Muscle of back (tissue), 11 donors: ENCODE measurements around the gene PLEKHS1. TPM values are rescaled to one million over a fixed set of nuclear protein-coding genes. Genes with fewer than 3 reads are reported as not detected.
"Not testable (repeated sequence)": the region's sequence is repeated elsewhere in the genome, so short reads cannot be mapped to it uniquely, and the experiment has no call there.

Source experiments
- DNase-seq, 3 donors: peaks; one replicate each; pipeline versions ENCODE4 v3.0.0 to v3.0.0-alpha.2; 2013
- polyA plus RNA-seq, 10 donors: library from polyadenylated mRNA; unstranded; fragments of 120-200 nt; gene quantifications; one replicate each; pipeline ENCODE4 v1.2.1, GENCODE V29; 2013; ENCODE audit not compliant: insufficient read length in 10 of 10

Gene PLEKHS1
- polyA plus RNA-seq, 10 donors: 0.07 to 0.18 (median 0.12) TPM; not detected in 5

DNA sequence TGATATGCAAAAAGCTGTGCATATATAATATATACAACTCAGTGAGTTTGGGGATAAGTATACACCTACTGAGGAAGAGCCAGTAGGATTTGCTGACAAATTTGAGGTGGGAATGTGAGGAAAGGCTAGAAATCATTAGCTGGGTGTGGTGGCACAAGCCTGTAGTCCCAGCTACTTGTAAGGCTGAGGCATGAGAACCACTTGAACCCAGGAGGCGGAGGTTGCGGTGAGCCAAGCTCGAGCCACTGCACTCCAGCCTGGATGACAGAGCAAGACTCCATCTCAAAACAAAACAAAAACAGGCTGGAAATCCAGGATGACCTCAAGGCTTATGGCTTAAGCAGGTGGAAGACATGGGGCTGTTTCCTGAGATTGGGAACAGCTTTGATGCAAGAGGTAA lies 10.6 kb upstream of the PLEKHS1 start:
- no peak for DNase-seq

DNA sequence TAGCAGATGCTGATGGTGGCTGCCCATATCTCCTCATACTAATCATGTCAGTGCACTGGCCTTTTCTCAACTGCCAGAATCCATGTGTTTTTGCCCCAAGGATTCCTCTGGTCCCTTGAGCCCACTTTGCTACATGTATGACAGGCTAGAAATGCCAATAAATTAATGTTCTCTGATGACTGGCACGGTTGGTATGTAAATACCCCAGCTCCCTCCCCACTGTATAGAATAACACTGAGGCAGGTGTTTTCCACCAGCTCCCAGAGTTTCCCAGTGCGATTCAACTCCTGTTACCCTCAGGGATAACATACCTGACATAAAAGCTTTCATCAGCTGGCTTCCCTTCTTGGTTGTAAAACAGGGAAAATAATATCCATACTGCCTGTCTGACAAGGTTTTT lies 9.0 kb upstream of the PLEKHS1 start:
- DNase-seq: no peak

DNA sequence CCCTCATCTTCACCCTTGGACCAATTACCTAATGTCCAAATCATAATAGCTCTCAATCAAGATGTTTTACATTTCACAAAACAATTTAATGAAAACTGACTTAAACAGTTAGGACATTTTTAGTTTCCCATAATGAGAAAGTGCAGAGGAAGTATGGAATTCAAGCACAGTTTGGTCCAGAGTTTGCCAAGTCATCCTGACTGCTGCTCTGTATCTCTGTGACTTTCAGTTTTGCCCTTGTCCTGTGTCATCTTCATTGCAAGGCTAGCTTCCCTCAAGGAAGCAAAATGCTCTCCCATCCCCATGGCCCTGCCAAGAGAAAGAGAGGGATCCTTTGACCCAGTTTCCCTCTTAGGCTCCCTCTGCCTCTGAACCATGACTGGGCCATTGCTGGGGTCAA lies 7.9 kb upstream of the PLEKHS1 start:
- DNase-seq: no peak

DNA sequence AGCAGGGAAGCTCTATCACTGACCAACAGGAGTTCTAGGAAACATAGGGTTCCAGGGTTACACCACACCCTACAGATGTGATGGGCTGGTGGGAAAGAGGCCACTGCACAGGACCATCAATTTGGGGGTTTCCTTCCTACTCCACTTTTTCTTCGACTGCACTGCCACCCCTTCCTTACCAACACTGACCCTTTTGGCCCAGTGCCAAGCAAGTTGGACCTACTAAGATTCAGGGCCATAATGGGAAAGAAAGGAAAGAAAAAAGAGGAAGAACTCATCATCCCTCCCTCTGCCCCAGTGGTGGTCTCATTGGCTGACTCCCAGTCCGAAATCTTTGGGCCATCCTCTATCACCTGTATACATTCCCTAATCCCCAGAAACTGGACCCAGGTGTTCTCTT lies 6.1 kb upstream of the PLEKHS1 start:
- no peak for DNase-seq

DNA sequence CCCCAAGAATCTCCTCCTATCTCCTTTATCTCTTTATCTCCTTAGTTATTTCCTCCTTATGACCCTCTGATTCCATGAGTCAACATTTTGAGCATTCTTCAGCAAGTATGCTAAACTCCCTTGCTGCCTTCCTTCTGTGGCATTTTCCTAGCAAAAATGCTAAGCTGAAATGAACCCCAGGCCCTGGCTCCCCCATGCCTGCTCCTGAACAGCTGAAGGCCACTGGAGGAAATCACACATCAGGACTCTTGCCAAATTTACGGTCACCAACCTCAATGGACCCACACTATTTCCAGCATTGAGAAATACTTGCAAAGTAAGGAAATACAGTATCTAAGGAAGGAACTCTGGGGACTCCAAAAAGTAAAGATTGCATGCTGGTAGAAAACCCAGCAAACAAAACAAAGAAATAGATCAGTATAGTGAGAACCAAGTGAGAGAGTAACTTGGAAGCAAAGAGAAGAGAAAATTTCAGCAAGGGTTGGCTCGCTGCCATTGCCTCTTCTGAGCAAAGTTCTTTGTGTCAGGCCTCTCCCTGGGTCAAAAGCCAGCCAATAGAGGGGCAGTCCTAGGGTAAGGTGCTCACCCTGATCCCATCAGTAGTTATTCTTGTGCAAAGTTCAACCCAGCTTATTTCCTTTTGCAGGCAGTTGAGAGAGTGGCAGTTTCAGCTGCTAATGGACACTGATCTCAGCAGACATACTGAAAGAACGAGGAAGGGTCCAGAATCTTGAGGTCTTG lies 5.1 kb upstream of the PLEKHS1 start:
- peak in 1 of 3 donors; percentile 9 for DNase-seq

DNA sequence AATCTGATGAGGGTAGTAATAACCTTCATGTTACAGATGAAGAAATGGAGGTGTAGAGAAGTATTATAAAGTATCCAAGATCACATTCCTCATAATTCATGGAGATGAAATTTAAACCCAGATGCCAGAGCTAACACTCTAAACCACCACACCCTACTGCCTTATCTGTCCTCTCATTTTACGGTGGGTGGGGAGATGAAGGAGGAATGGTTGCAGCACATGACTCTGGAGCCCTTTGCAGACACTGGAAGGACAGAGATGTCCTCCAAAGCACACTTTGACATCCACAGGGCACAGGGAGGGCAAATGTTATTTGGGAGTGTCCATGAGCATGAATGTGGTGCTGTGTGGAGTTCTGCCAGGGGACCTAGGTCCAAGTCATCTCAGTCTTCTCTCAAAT lies 1.1 kb downstream of the PLEKHS1 start:
- no peak for DNase-seq

DNA sequence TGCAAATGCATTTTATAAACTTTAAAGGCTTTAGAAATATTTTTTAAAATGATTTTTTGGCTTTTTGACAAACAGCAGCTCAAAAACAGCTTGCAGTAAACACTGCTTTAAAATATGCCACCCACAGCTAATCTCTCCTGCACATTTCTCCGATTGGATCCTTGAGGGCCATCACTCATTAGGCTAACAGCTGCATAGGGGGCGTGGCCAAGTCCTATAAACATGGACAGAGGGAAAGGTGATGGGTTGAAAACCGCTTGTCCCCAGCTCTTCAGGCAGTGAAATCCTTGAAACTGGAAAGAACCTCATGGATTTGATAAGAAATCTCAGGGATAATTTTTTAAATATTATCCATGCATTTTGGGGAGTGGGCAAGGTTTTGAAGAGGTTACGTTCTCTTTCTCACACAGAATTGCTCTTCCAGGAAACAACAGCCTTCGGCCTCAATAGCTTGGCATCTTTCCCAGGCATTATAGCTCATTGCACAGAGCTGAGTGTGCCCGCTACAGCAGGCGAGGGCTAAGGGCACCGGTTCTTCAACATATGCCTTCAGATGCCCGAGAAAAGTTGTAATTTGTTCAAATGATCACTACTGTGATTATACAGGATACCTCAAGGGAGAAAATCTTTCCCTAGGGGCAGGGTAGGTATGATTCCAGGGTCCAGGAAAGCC lies 1.7 kb downstream of the PLEKHS1 start:
- DNase-seq: peak in 2 of 3 donors; percentile 18 to 35

DNA sequence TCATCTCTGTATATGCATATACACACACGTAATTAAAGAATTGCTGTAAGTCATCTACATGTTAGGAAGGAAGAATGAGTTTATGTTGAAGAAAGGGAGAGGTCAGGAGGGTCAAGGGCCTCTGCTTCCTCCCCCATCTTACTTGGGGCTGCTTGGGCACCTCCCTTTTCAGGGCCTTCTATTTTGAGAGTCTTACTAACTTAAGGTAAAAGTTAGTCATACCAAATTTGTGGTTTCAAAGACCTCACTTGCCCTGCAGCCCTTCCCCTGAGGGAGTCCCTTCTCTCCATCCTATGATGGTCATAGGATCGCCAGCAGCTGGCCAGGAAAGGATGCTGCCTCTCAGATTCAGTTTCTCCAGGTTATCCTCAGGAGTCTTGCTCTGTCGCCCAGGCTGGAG lies 2.6 kb downstream of the PLEKHS1 start:
- DNase-seq: no peak

DNA sequence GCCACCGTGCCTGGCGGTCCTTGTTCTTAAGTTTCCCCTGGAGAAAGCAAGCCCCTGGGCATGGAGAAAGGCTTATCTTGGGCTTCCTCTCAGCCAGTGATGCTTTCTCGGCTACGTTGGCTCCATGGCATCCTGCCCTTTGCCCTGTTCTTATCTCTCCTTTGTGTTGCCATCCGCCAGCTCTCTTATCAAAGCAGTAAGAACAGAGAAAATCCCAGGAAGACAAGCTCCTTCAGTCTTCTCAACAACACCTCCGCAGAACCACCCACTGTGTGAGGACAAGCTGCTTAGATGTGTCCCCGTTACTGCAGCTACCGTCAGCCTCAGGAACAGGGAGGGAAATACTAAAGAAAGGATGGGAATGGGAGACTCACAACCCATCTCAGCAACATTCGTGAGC lies 3.3 kb downstream of the PLEKHS1 start:
- DNase-seq: no peak

DNA sequence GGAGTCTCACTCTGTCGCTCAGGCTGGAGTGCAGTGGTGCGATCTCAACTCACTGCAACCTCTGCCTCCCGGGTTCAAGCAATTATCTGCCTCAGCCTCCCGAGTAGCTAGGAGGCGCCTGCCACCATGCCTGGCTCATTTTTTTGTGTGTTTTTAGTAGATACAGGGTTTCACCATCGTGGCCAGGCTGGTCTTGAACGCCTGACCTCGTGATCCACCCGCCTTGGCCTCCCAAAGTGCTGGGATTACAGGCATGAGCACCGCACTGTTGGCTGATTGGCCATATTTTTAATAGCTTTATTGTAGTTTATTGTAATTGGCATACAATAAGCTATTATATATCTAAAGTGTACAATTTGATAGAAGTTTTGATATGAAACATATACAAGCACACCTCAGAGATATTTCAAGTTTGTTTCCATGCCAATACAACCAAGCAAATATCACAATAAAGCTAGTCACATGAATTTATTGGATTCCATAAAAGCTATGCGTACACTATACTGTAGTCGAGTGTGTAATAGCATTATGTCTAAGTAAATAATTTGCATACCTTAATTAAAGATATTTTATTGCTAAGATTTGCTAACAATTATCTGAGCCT lies 5.6 kb downstream of the PLEKHS1 start:
- DNase-seq: no peak

DNA sequence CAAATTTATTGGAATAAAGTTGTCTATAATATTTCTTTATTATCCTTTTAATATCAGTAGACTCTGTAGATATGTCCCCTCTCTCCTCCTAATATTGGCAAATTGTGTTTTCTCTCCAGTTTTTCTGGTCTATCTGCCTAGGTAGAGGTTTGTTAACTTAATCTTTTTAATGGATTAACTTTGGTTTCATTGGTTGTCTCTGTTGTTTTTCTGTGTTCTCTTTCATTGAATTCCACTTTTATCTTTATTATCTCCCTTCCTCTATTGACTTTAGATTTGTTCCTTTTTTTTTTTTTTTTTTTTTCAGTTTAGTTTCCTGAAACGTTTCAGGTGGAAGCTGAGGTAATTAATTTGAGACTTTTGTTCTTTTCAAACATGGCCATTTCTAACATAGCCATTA lies 10.6 kb downstream of the PLEKHS1 start:
- no peak for DNase-seq

DNA sequence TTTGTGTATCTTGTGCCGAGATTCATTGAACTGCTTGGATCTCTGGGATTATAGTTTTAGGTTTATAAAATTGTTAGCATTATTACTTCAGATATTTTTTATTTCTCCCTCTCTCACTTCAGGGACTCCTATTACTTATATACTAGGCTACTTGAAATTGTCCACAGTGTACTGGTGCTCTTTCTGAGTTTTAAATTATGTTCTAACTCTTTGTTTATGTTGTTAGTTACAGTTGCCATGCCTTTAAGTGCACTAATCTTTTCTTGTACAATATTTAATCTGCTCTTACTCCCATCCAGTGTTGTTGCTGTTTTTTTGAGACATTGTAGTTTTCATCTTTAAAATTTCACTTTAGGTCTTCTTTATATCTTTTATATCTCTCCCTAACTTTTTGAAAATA lies 13.1 kb downstream of the PLEKHS1 start:
- no peak for DNase-seq

DNA sequence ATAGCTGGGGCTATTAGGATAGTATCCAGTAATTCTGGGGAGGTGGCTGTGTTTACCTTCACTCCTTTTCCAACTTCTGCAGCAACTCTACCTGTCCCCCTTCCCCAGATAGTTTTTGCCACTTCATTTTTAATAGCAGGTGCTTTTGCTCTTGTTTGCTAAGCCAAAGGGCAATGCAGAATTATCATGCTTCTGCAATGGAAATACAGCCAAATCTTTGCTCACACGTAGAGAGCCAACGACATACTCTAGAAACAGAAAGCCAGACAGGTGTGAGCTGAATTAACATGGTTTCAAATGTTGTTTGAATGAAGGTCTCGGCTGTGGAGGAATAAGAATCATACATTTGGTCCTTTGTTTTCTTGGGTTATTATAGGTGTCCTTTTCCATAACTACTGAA lies 14.4 kb downstream of the PLEKHS1 start:
- DNase-seq: no peak

DNA sequence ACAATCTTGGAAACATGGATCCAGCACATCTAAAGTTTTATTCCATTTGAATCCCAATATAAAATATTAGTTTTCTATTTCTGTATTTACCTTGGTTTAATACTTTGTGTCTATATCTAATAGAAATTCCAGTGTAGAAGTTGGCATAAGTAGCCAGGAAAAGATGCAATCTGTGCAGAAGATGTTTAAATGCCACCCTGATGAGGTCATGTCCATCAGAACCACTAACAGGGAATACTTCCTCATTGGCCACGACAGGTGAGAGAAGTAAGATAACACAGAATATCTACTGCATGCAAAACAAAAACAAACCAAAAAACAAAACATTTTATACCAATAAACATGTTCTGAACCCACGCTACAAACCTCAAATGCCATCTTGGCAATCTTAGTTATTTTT lies 15.7 kb downstream of the PLEKHS1 start:
- DNase-seq: no peak

DNA sequence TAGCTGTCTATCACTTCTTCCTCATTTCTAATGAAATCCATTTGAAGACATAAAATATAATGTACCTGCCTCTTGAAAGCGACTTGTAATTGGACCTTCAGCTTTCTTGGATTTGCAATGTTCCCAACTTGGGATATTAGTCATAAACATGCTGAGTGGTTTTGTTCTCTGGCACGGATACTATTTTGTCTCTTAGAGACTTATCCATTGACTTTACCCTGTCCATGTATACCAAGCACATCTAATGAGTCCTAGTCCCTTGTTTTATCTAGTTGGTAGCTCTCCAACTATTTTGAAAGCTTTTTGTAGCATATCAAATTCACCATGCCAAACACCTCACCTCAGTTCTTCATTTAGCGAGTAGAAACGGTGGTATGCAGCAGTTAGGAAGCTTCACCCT lies 18.9 kb downstream of the PLEKHS1 start:
- DNase-seq: no peak

DNA sequence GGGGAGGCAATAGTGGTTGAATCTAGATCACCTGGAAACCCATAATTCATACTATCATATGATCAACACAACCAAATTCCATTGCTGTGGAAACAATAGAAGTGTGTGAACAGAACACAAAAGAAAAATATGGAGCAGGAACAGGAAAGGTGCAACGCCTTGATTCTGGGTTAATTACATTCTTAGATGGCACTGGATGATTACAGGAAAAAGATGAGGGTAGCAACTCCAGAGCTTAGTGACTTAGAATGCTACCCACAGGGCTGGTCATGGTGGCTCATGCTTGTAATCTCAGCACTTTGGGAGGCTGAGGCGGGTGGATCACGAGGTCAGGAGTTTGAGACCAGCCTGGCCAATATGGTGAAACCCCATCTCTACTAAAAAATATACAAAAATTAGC lies 19.6 kb downstream of the PLEKHS1 start:
- DNase-seq: not testable (repeated sequence)

DNA sequence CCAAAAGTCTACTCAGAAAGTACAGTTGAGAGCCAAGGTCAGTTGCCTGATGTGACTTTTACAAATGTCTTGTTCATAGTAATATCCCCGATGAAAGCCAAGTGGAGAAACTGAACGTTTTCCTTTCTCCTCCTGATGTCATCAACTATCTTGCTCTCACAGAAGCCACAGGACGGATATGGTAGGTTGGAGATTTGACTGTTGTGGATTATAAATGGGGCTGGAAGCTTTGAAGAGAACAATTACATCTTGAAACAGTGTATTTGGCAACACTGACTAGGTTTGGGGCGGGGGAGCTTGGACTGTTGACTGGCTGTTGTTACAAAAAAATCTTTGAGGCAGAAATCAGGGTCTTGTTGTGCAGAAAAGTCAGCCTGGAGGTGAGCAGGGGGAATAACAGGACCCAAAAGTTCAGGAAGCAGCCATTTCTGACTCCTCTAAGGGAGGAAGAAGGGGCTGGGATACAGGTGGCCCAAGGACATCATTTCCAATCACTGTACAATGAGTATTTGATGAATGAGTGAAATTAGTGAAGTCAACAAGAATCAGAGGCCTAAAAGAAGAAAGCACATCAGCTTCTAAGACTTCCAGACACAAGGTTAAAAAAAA lies 24.3 kb downstream of the PLEKHS1 start:
- no peak for DNase-seq

DNA sequence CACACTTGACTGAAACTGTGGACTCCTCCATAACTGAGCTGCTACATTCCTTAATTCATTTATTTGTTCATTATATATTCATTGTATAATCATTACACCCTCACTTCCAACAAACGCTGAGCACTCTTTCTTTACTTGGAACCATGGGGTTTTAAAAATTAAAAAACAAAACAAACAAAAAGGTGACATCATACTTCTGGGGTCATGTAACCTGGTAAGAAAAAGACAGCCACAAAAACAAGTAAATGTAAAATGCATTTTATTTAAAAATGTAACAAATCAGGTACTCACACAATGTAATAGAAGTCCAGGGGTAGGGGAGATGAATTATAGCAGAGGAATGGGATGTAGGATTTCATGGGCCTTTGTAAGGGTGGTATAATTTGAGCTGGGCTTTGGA lies 25.1 kb downstream of the PLEKHS1 start:
- no peak for DNase-seq

DNA sequence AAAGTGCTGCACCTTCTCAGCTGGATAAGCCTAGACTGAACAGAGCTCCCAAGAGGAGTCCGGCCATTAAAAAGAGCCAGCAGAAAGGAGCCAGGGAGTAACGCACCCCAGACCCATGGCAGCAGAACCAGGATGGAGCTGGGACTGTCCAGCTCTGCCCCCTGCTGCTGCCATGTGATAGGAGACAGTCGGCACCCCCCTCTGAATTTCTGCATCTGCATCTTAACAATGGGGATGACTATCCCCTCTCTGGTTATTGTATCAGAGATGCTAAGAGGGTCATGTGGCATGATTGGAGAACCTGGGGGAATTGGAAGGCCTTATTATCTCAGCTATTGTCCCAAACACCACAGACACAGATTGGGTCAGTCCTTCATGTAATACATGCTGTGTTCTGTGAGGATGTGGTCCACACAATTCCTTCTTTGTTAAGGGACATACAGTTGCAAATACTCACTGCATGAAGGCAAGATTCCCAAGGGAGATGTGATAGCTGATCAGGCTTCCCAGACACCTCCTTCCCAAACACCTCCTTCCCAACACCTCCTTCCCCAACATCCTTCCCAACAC lies 29.3 kb downstream of the PLEKHS1 start:
- no peak for DNase-seq

DNA sequence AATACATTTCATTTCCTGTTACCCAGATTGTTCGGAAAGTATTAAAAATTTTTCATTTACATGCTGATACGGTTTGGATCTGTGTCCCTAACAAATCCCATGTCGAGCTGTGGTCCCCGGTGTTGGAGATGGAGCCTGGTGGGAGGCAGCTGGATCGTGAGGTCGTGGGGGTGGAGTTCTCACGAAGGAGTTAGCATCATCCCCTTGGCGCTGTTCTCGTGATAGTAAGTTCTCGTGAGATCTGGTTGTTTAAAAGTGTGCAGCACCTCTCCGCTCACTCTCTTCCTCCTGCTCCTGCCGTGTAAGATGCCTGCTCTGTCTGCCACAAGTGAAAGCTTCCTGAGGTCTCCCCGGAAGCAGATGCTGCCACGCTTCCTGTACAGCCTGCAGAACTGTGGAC lies 30.9 kb downstream of the PLEKHS1 start:
- no peak for DNase-seq

DNA sequence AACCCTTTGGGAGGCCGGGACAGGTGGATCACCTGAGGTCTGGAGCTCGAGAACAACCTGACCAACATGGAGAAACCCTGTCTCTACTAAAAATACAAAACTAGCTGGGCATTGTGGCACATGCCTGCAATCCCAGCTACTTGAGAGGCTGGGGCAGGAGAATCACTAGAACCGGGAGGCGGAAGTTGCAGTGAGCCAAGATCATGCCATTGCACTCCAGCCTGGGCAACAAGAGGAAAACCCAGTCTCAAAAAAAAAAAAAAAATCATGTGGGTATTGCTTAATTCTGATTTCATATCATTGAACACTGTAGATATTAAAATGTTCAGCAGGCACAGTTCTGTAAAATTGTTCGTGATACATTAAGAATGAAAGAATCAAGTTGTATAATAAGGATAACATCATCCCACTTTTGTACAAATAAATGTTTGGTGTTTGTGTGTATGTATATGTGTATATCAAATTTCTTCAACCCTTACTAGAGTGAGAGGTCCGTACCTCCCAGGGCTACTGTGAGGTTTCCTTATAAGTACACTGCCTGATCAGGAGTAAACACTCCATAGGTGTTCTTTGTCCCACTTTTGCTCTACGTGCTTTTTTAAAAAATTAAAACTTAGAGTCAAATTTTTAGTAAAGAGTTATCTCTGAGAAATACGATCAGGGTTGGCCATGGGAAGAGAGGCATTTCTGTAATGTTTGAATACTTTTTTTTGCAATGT lies 31.7 kb downstream of the PLEKHS1 start:
- no peak for DNase-seq

DNA sequence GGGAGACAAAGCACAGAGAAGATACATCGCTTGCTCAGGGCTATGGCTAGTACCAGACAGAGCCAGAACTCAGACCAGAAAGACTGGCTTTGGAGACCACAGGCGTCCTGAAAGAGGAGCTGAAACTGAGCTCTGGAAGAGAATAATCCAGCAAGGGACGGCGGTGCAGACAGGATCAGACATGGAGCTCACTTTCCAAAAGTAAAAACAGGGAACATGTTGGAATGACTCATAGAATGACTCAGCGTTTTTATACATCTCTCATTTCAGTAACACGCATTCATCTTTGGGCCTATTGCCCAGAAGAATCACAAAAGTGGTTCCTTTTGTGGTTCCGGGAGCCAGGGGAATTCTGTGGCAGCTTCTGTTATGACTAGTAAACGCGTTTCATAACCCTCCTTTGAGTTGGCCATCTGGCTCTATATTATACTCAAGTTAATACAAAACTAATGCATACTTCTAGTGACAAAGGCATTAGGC lies 37.2 kb downstream of the PLEKHS1 start:
- DNase-seq: peak; percentile 18 to 90 (median 59)
